WTC11 (cell line): ENCODE results near the gene HS3ST3A1. TPM values are rescaled to one million over a fixed set of nuclear protein-coding genes. Genes with fewer than 3 reads are reported as not detected.

ENCODE experiments used
- ATAC-seq: fragments of 200-7000 bp; cut with Tn5 transposase; 2 replicates; pipeline ENCODE4 v1.10.0; 2021; ENCODE audit warnings: mild to moderate bottlenecking, moderate library complexity
- CTCF ChIA-PET: fragments of 300-600 bp; sonication (Branson Sonifier 250); formaldehyde crosslinking; loops from one replicate; lab custom pipeline; 2021; ENCODE audit warnings: antibody characterized with exemption; lab: Charles Lee
- POLR2A ChIA-PET: fragments of 350-600 bp; sonication (Branson Sonifier 250); formaldehyde crosslinking; loops from one replicate; lab custom pipeline; 2021; ENCODE audit warnings: antibody characterized with exemption; lab: Charles Lee
- DNase-seq: peaks from one replicate; pipeline ENCODE4 v3.0.0; 2021; ENCODE audit warnings: low spot score
- H3K27ac Mint-ChIP-seq: 2 replicates; pipeline ENCODE4 v1.8.0; 2021; ENCODE audit warnings: mixed read lengths
- H3K27me3 Mint-ChIP-seq: 2 replicates; pipeline ENCODE4 v1.8.0; 2021; ENCODE audit warnings: low read depth, mild to moderate bottlenecking, moderate library complexity, mixed read lengths
- H3K36me3 Mint-ChIP-seq: 2 replicates; pipeline ENCODE4 v1.8.0; 2021; ENCODE audit warnings: mixed read lengths
- H3K4me1 Mint-ChIP-seq: 2 replicates; pipeline ENCODE4 v1.8.0; 2022; ENCODE audit warnings: mixed read lengths
- H3K4me3 Mint-ChIP-seq: 2 replicates; pipeline ENCODE4 v1.8.0; 2021; ENCODE audit warnings: mild to moderate bottlenecking, moderate library complexity, mixed read lengths
- H3K9me3 Mint-ChIP-seq: 2 replicates; pipeline ENCODE4 v1.8.0; 2021; ENCODE audit warnings: mixed read lengths
- ATF1 ChIP-seq: sonication (generic); formaldehyde crosslinking; IDR thresholded peaks from 2 replicates; pipeline ENCODE4 v1.8.1; 2023; ENCODE audit warnings: mild to moderate bottlenecking, moderate library complexity, missing genetic modification reagents
- ATF3 ChIP-seq: sonication (generic); formaldehyde crosslinking; conservative IDR thresholded peaks from 2 replicates; pipeline ENCODE4 v1.8.1; 2022; ENCODE audit warnings: mild to moderate bottlenecking, missing genetic modification reagents
- CDX4 ChIP-seq: fragments of 250-450 bp; sonication (Bioruptor Pico); IDR thresholded peaks from 2 replicates; pipeline ENCODE4 v1.9.0; 2021; ENCODE audit warnings: moderate library complexity, mild to moderate bottlenecking, inconsistent platforms, borderline replicate concordance
- E2F1 ChIP-seq: sonication (generic); formaldehyde crosslinking; IDR thresholded peaks from 2 replicates; pipeline ENCODE4 v1.8.0; 2022; ENCODE audit warnings: mild to moderate bottlenecking, missing genetic modification reagents
- E2F5 ChIP-seq: sonication (generic); formaldehyde crosslinking; IDR thresholded peaks from 2 replicates; pipeline ENCODE4 v1.8.1; 2022; ENCODE audit warnings: mild to moderate bottlenecking, moderate library complexity, missing genetic modification reagents
- ELF4 ChIP-seq: sonication (generic); formaldehyde crosslinking; IDR thresholded peaks from 2 replicates; pipeline ENCODE4 v1.8.1; 2022; ENCODE audit warnings: low read depth, mild to moderate bottlenecking, moderate library complexity, missing genetic modification reagents
- ERG ChIP-seq: fragments of 250-450 bp; sonication (Bioruptor Pico); IDR thresholded peaks from 2 replicates; pipeline ENCODE4 v1.8.0; 2021; ENCODE audit warnings: mild to moderate bottlenecking
- ESRRA ChIP-seq: sonication (generic); formaldehyde crosslinking; IDR thresholded peaks from 2 replicates; pipeline ENCODE4 v1.8.1; 2022; ENCODE audit warnings: mild to moderate bottlenecking, missing genetic modification reagents, borderline replicate concordance
- ETV6 ChIP-seq: sonication (generic); formaldehyde crosslinking; IDR thresholded peaks from 2 replicates; pipeline ENCODE4 v1.8.1; 2022; ENCODE audit warnings: mild to moderate bottlenecking, missing genetic modification reagents
- FOXK1 ChIP-seq: sonication (generic); formaldehyde crosslinking; IDR thresholded peaks from 2 replicates; pipeline ENCODE4 v1.8.0; 2022; ENCODE audit warnings: mild to moderate bottlenecking, moderate library complexity, missing genetic modification reagents
- GRHL2 ChIP-seq: fragments of 250-450 bp; sonication (Bioruptor Pico); IDR thresholded peaks from 2 replicates; pipeline ENCODE4 v1.8.0; 2022; ENCODE audit warnings: mild to moderate bottlenecking, moderate library complexity; ENCODE audit not compliant: insufficient replicate concordance, severe bottlenecking
- MLX ChIP-seq: sonication (generic); formaldehyde crosslinking; IDR thresholded peaks from 2 replicates; pipeline ENCODE4 v1.8.1; 2023; ENCODE audit warnings: mild to moderate bottlenecking, missing genetic modification reagents, moderate library complexity
- NFATC4 ChIP-seq: fragments of 250-450 bp; sonication (Bioruptor Pico); IDR thresholded peaks from 2 replicates; pipeline ENCODE4 v1.9.0; 2021; ENCODE audit warnings: mild to moderate bottlenecking
- NR2C2 ChIP-seq: sonication (generic); formaldehyde crosslinking; IDR thresholded peaks from 2 replicates; pipeline ENCODE4 v1.8.0; 2022; ENCODE audit warnings: mild to moderate bottlenecking, missing genetic modification reagents
- NR3C1 ChIP-seq: sonication (generic); formaldehyde crosslinking; conservative IDR thresholded peaks from 2 replicates; pipeline ENCODE4 v1.8.1; 2023; ENCODE audit warnings: low read depth, mild to moderate bottlenecking, missing genetic modification reagents
- RORB ChIP-seq: fragments of 250-450 bp; sonication (Bioruptor Pico); IDR thresholded peaks from 2 replicates; pipeline ENCODE4 v1.9.0; 2021; ENCODE audit warnings: mild to moderate bottlenecking
- SMAD3 ChIP-seq: sonication (generic); formaldehyde crosslinking; IDR thresholded peaks from 2 replicates; pipeline ENCODE4 v1.8.0; 2022; ENCODE audit warnings: missing genetic modification reagents, mild to moderate bottlenecking, borderline replicate concordance
- SP1 ChIP-seq: sonication (generic); formaldehyde crosslinking; conservative IDR thresholded peaks from 2 replicates; pipeline ENCODE4 v1.8.1; 2022; ENCODE audit warnings: missing genetic modification reagents
- STAT6 ChIP-seq: sonication (generic); formaldehyde crosslinking; conservative IDR thresholded peaks from 2 replicates; pipeline ENCODE4 v1.8.1; 2023; ENCODE audit warnings: mild to moderate bottlenecking, low read depth, missing genetic modification reagents, moderate library complexity
- TEAD1 ChIP-seq: sonication (generic); formaldehyde crosslinking; IDR thresholded peaks from 2 replicates; pipeline ENCODE4 v1.8.0; 2022; ENCODE audit warnings: mild to moderate bottlenecking, missing genetic modification reagents
- TP53 ChIP-seq: sonication (generic); formaldehyde crosslinking; IDR thresholded peaks from 2 replicates; pipeline ENCODE4 v1.8.1; 2023; ENCODE audit warnings: mild to moderate bottlenecking, missing genetic modification reagents
- ZBTB21 ChIP-seq: sonication (generic); formaldehyde crosslinking; IDR thresholded peaks from 2 replicates; pipeline ENCODE4 v1.8.1; 2023; ENCODE audit warnings: mild to moderate bottlenecking, missing genetic modification reagents, borderline replicate concordance
- ZNF232 ChIP-seq: sonication (generic); formaldehyde crosslinking; IDR thresholded peaks from 2 replicates; pipeline ENCODE4 v1.8.0; 2022; ENCODE audit warnings: mild to moderate bottlenecking, missing genetic modification reagents
- ZNF396 ChIP-seq: fragments of 250-450 bp; sonication (Bioruptor Pico); IDR thresholded peaks from 2 replicates; pipeline ENCODE4 v1.8.0; 2021; ENCODE audit warnings: mild to moderate bottlenecking, moderate library complexity, borderline replicate concordance
- ZNF512 ChIP-seq: sonication (generic); formaldehyde crosslinking; IDR thresholded peaks from 2 replicates; pipeline ENCODE4 v1.8.1; 2022; ENCODE audit warnings: missing genetic modification reagents, borderline replicate concordance
- total RNA-seq: library from RNA; stranded (reverse); gene quantifications from 3 replicates; pipeline ENCODE4 v1.2.3, GENCODE V29; 2021

HS3ST3A1 gene
- total RNA-seq, 1 experiment from 2014 or later, result 9.7 TPM

- ChIA-PET POLR2A (no interaction called here), CTCF (interaction anchor here (0.6 to 1.4 kb wide), 2 partner anchors 9 to 615 kb away, joined by 3 read pairs; no protein-coding TSS in a partner anchor)
- Mint-ChIP-seq H3K27me3 (no peaks in the 10 kb centered on the region), H3K4me3 (no peak overlapping the region), H3K9me3 (peaks cover 5% of the 10 kb centered on the region; the same call in 1 of the 2 replicates), H3K4me1 (peaks cover 33% of the 10 kb centered on the region), H3K27ac (no peak overlapping the region), H3K36me3 (peaks cover 9% of the 10 kb centered on the region)
- ATAC-seq, result no peak
- DNase-seq, result no peak
- TF ChIP-seq GRHL2 (CRISPR knock-in tag) (no peak), STAT6 (no peak), RORB (CRISPR knock-in tag) (no peak), SMAD3 (no peak), FOXK1 (CRISPR knock-in tag) (no peak), ZNF232 (CRISPR knock-in tag) (no peak), ATF1 (CRISPR knock-in tag) (no peak), TEAD1 (CRISPR knock-in tag) (no peak), ATF3 (CRISPR knock-in tag) (no peak), NFATC4 (CRISPR knock-in tag) (no peak), SP1 (CRISPR knock-in tag) (no peak), NR2C2 (CRISPR knock-in tag) (no peak), E2F1 (no peak), CDX4 (CRISPR knock-in tag) (no peak), ERG (CRISPR knock-in tag) (no peak), NR3C1 (CRISPR knock-in tag) (no peak), ESRRA (CRISPR knock-in tag) (no peak), TP53 (CRISPR knock-in tag) (no peak), ELF4 (CRISPR knock-in tag) (no peak)
Observed at GRCh38 chr17:13531721-13532120, 70.0 kb downstream of the HS3ST3A1 start.

GRCh38 chr17:13525876-13526275, 75.9 kb downstream of the HS3ST3A1 start:
- Mint-ChIP-seq H3K4me3 (no peak overlapping the region), H3K4me1 (peaks cover 29% of the 10 kb centered on the region), H3K36me3 (no peaks in the 10 kb centered on the region), H3K27me3 (no peaks in the 10 kb centered on the region), H3K27ac (no peak overlapping the region), H3K9me3 (no peaks in the 10 kb centered on the region)
- ATAC-seq (no peak), DNase-seq (no peak)
- ChIA-PET CTCF (no interaction called here), POLR2A (interaction anchor here (0.6 kb wide), 2 partner anchors 17 to 151 kb away, joined by 3 read pairs; no protein-coding TSS in a partner anchor)
- TF ChIP-seq ZBTB21 (CRISPR knock-in tag), result no peak
- TF ChIP-seq CDX4 (CRISPR knock-in tag), result no peak
- TF ChIP-seq ZNF396 (CRISPR knock-in tag), result no peak
- no peak for TF ChIP-seq E2F5
- no peak for TF ChIP-seq ZNF512 (CRISPR knock-in tag)
- no peak for TF ChIP-seq MLX (CRISPR knock-in tag)
- TF ChIP-seq NR3C1 (CRISPR knock-in tag), result no peak
- no peak for TF ChIP-seq FOXK1 (CRISPR knock-in tag)
- no peak for TF ChIP-seq ETV6 (CRISPR knock-in tag)
